Activated CD8-positive, alpha-beta T cell treated with anti-CD3 and anti-CD28 coated beads for 36 hours (primary cell): Measurements from ENCODE around the gene MLLT10. TPM values are rescaled to one million over a fixed set of nuclear protein-coding genes. Genes with fewer than 3 reads are reported as not detected.

Experiments used
- ATAC-seq: fragments of 200-7000 bp; cut with Tn5 transposase; one replicate; pipeline ENCODE4 v1.10.0; 2021; ENCODE audit warnings: mild to moderate bottlenecking, moderate library complexity
- CTCF ChIA-PET: fragments of 350-600 bp; sonication (Branson Sonifier 250); formaldehyde crosslinking; loops from one replicate; lab custom pipeline; 2021; ENCODE audit warnings: antibody characterized with exemption; lab: Charles Lee
- POLR2A ChIA-PET: fragments of 350-600 bp; sonication (Branson Sonifier 250); formaldehyde crosslinking; loops from one replicate; lab custom pipeline; 2021; ENCODE audit warnings: antibody characterized with exemption; lab: Charles Lee
- DNase-seq: peaks from one replicate; pipeline ENCODE4 v3.0.0-alpha.2; 2020
- H3K27ac Mint-ChIP-seq: one replicate; pipeline ENCODE4 v1.8.0; 2021; ENCODE audit warnings: mild to moderate bottlenecking, mixed read lengths
- H3K27me3 Mint-ChIP-seq: one replicate; pipeline ENCODE4 v1.8.0; 2021; ENCODE audit warnings: mixed read lengths
- H3K36me3 Mint-ChIP-seq: one replicate; pipeline ENCODE4 v1.8.0; 2021; ENCODE audit warnings: low read depth, mixed read lengths
- H3K4me1 Mint-ChIP-seq: one replicate; pipeline ENCODE4 v1.8.0; 2021; ENCODE audit warnings: low read depth, mixed read lengths
- H3K4me3 Mint-ChIP-seq: one replicate; pipeline ENCODE4 v1.8.0; 2021; ENCODE audit warnings: mild to moderate bottlenecking, moderate library complexity, mixed read lengths
- H3K9me3 Mint-ChIP-seq: one replicate; pipeline ENCODE4 v1.8.0; 2021; ENCODE audit warnings: mixed read lengths
- CTCF ChIP-seq: fragments of 200-600 bp; IDR thresholded peaks from one replicate; pipeline ENCODE4 v1.8.0; 2022; ENCODE audit warnings: antibody characterized with exemption, mild to moderate bottlenecking
- intact Hi-C: fragments of 100-400 bp; cut with micrococcal nuclease; formaldehyde crosslinking; loops from one replicate; pipeline ENCODE4 v1.10.0; 2022
- total RNA-seq, 2 experiments: library from RNA; stranded (reverse); gene quantifications; one replicate each; pipeline ENCODE4 v1.2.3, GENCODE V29; 2021

Gene MLLT10
- total RNA-seq, 2 experiments from 2014 or later = 33.9 to 36.4 TPM

- H3K27ac Mint-ChIP-seq = no peak overlapping the region
- DNase-seq = no peak
- no peak overlapping the region for H3K4me3 Mint-ChIP-seq
- no peaks in the 10 kb centered on the region for H3K27me3 Mint-ChIP-seq
- no peak for ATAC-seq
- H3K36me3 Mint-ChIP-seq = peaks cover 30% of the 10 kb centered on the region
- H3K4me1 Mint-ChIP-seq = peaks cover 10% of the 10 kb centered on the region
- ChIA-PET CTCF (interaction anchor here (1.3 kb wide), 1 partner anchor 10 kb away, joined by 4 read pairs; no protein-coding TSS in a partner anchor), POLR2A (no interaction called here)
- no peaks in the 10 kb centered on the region for H3K9me3 Mint-ChIP-seq
- TF ChIP-seq CTCF = no peak
- intact Hi-C loops = no loop called here
Observed at GRCh38 chr10:21634599-21635365, 100.8 kb downstream of the MLLT10 start.

GRCh38 chr10:21637795-21638194 is 103.8 kb downstream of the MLLT10 start:
- ChIA-PET POLR2A (interaction anchor here (1.4 kb wide), 1 partner anchor 12 kb away, joined by 3 read pairs; no protein-coding TSS in a partner anchor), CTCF (interaction anchor here (0.7 kb wide), 1 partner anchor 9 kb away, joined by 3 read pairs; no protein-coding TSS in a partner anchor)
- no peak for TF ChIP-seq CTCF
- Mint-ChIP-seq H3K9me3 (no peaks in the 10 kb centered on the region), H3K27me3 (no peaks in the 10 kb centered on the region), H3K27ac (no peak overlapping the region), H3K4me1 (peaks cover 3% of the 10 kb centered on the region), H3K36me3 (peaks cover 17% of the 10 kb centered on the region), H3K4me3 (no peak overlapping the region)
- intact Hi-C loops = no loop called here
- DNase-seq (no peak), ATAC-seq (no peak)

- ATAC-seq (no peak), DNase-seq (no peak)
- Mint-ChIP-seq H3K9me3 (no peaks in the 10 kb centered on the region), H3K27me3 (no peaks in the 10 kb centered on the region), H3K27ac (no peak overlapping the region), H3K36me3 (peaks cover 17% of the 10 kb centered on the region), H3K4me1 (peaks cover 6% of the 10 kb centered on the region), H3K4me3 (no peak overlapping the region)
- ChIA-PET CTCF (no interaction called here), POLR2A (interaction anchor here (1.4 kb wide), 1 partner anchor 11 kb away, joined by 3 read pairs; no protein-coding TSS in a partner anchor)
- intact Hi-C loops = no loop called here
- no peak for TF ChIP-seq CTCF
Observed at GRCh38 chr10:21638681-21639080, 104.6 kb downstream of the MLLT10 start.

- CTCF ChIA-PET = no interaction called here
- peaks cover 19% of the 10 kb centered on the region for H3K36me3 Mint-ChIP-seq
- H3K9me3 Mint-ChIP-seq = no peaks in the 10 kb centered on the region
- H3K27me3 Mint-ChIP-seq = no peaks in the 10 kb centered on the region
- H3K4me3 Mint-ChIP-seq = no peak overlapping the region
- no peak overlapping the region for H3K27ac Mint-ChIP-seq
- DNase-seq (no peak), ATAC-seq (no peak)
- intact Hi-C loops = no loop called here
- no peak for TF ChIP-seq CTCF
- H3K4me1 Mint-ChIP-seq = peaks cover 24% of the 10 kb centered on the region
- POLR2A ChIA-PET = no interaction called here
Observed at GRCh38 chr10:21648040-21648439, 114.0 kb downstream of the MLLT10 start.

GRCh38 chr10:21649454-21649872 is 115.4 kb downstream of the MLLT10 start:
- no peak for TF ChIP-seq CTCF
- CTCF ChIA-PET = no interaction called here
- H3K4me3 Mint-ChIP-seq = no peak overlapping the region

More at GRCh38 chr10:21649454-21649872, 115.4 kb downstream of the MLLT10 start:
- ATAC-seq = peak; percentile 97
- Mint-ChIP-seq H3K27ac (peak overlapping the region; percentile 64), H3K36me3 (peaks cover 16% of the 10 kb centered on the region), H3K27me3 (no peaks in the 10 kb centered on the region), H3K9me3 (no peaks in the 10 kb centered on the region), H3K4me1 (peaks cover 17% of the 10 kb centered on the region)
- intact Hi-C loops = no loop called here
- DNase-seq = peak; percentile 41
- POLR2A ChIA-PET = interaction anchor here (1.1 kb wide), 1 partner anchor 12 kb away, joined by 3 read pairs; no protein-coding TSS in a partner anchor
